Medulla oblongata (tissue), 1 donor: ENCODE data around the gene RANBP9.

Source experiments
- DNase-seq: peaks from one replicate; pipeline ENCODE4 v3.0.0-alpha.2; 2015; ENCODE audit errors: extremely low spot score

Gene RANBP9

DNA sequence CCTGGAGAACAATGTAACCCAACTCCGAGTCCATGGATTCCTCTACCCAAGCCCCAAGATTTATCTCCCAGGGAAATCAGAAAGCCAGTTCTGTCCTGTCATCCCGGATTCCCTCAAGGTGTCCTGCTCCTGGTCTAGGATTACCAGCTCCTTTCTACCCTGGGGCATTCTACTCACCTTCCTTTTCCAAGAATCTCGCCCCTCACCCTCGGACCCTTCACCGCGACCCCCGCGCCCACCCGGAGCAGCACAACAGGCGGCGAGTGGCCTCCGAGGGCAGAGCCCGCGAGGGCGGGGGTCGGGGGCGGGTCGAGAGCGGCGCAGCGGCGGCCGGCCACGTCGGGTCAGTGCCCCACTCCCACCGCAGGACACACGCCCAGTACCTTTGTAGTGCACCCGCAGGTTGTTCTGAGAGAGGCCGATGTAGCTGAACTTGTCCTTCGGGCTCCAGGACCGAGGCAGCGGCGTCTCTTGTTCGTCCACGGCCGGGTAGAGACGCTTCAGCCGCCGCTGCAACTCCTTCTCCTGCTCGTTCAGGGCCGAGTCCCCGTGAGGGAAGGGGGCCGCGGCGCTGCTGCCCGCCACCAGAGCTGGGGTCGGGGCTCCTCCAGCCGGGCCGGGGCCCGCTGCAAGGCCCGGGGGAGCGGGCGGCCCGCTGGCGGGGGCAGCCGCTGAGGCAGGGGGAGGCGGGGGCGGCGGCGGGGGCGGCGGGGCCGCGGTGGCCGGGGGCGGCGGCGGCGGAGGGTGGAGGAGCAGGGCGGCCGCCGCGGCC, 897 bp downstream of the RANBP9 start:
- peak; percentile 35 for DNase-seq

DNA sequence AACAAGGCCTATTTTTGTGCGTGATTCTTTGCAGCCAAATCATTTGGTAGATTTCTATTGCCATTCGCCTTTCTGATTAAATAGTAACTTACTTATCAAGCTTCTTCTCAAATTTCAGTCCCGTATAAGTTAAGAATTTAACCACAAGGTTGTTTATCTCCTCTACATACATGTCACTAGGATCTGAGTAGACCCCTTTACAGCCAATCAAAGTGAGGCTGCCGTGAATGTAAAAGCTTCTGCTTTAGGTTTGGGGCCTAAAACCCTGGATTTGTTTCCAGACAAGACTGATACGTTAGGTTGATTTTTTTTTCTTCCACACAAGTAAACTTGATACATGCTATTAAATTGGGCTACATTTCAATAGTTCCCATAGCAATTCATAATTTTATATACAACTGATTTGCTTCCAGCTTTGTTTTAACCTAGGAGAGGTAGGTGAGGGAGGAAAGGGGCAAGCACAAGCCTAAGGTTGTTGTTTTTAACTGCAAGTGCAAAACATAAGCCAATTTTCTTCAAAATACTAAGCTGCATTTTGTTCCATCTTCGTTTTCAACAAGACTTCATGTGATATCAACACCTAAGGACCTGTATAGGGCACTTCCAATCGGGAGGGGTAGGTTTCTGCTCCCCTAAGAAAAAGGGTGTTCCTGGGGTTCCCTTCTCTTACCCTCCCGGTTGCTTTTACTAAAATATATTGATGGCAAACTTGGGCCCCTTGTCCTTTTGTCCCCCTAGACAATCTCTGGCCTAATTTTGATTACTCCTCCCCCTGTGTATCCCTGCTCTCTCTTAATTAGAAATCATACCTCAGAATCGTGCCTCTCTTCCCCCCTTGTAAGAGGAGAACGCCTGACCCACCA, 1.7 kb downstream of the RANBP9 start:
- DNase-seq: peak; percentile 58

GRCh38 chr6:13708736-13709135, 2.9 kb downstream of the RANBP9 start:
- DNase-seq: no peak

DNA sequence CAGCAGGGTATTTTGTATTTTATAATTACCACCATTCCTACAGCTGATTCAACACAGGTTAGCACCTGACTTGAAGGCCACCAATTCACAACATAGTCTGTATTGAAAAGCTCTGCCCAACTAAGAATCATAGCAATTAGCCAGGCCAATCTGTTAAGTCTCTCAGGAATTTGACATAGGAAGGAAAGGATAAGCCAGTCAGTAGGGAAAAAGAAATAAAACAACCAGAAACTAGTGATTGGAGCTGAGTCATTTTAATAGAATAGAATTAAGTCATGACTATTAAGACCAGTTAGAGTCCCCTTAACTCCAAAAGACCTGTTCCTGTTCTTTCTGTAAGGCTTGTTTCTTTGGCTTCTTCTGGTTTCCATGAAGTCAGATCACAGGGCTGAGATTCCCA, 8.1 kb downstream of the RANBP9 start:
- no peak for DNase-seq

DNA sequence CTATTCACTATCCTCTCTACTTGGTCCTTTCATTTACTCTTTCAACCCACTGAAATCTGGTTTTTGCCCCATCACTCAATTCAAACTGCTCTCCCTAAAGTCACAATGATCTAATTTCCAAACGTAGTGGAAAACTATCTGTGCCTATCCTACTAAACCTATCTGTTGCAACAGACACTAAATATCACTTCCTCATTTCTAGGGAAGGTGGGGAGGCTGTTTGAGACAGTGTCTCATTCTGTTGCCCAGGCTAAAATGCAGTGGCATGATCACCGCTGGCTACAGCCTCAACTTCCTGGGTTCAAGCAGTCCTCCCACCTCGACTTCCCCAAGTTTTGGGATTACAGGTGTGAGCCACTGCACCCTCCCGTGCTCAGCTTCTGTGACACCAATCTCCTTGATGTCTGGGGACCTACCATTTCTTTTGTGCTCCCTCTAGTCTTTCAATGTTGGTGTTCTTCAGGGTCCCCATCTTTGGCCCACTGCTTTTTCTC, 8.8 kb downstream of the RANBP9 start:
- peak; percentile 44 for DNase-seq

- no peak for DNase-seq
Measured at GRCh38 chr6:13700232-13700631, 11.4 kb downstream of the RANBP9 start.

DNA sequence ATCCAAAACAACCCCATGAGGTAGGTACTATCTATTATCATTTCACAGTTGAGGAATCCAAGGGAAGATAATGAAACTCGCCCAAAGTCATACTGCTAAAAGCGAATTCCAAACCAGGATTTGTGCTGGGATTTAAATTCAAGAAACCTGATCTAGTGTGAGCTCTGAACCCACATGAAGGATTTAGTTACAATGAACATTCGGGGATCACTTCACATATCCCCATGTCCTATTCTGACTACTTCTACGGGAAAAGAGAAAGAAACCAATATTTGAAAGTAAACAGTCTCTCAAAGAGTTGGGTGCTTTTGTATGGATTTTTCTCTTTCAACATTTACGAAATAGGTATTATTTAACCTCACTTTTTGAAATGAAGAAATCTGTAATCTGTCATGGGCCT, 12.9 kb downstream of the RANBP9 start:
- DNase-seq: no peak

GRCh38 chr6:13697857-13698256, 13.8 kb downstream of the RANBP9 start:
- DNase-seq: no peak

DNA sequence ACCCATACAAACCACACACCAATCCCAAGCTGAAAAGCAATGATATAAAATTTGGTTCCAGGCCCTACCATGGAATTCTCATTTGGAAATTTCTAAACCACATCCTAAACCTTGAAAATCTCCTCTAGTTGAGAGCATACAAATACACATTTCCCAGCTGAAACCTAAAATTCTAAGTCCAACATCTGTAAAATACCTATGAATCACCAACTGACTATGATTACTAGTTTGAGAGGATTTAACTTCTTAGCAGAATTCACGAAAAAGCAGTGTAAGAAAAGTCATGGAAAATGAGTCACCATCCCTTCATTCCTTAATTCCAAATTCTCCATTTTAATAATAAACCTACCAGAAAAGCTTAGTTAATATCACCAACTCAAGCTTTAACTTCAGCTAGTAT, 15.4 kb downstream of the RANBP9 start:
- DNase-seq: no peak

- no peak for DNase-seq
Measured at GRCh38 chr6:13695252-13695651, 16.4 kb downstream of the RANBP9 start.

- DNase-seq: no peak
Measured at GRCh38 chr6:13694562-13694961, 17.1 kb downstream of the RANBP9 start.

DNA sequence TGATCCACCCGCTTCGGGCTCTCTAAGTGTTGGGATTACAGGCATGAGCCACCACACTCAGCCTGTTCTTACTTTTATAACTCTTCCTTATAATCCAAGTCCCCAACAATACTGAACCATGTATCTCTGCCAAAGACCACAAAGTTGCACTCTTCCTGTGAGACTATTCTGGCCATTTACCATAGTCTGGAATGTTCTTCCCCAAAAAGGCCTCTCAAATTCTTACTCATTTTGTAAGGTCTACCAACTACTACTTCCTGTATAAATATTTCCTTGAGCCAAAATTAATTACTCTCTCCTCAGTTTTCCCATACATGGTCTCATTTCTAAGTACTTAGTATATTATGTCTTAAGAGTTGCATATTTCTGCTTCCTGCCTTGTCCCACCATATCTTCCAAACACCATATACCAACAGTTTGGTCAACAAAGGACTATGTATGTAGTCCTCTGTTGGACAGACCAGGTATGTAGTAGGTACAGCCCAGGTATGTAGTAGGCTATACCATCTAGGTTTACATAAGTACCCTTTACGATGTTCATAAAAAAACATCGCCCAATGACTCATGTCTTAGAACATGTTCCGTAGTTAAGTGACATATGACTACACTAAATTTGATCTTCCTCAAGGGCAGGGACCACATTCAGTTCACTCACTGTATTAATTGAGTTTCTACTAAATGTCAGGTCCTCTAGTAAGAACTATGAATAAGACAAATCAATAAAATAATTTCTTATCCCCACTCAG, 22.0 kb downstream of the RANBP9 start:
- no peak for DNase-seq

GRCh38 chr6:13688692-13689196, 22.9 kb downstream of the RANBP9 start:
- no peak for DNase-seq

- no peak for DNase-seq
Measured at GRCh38 chr6:13687917-13688351, 23.7 kb downstream of the RANBP9 start.

DNA sequence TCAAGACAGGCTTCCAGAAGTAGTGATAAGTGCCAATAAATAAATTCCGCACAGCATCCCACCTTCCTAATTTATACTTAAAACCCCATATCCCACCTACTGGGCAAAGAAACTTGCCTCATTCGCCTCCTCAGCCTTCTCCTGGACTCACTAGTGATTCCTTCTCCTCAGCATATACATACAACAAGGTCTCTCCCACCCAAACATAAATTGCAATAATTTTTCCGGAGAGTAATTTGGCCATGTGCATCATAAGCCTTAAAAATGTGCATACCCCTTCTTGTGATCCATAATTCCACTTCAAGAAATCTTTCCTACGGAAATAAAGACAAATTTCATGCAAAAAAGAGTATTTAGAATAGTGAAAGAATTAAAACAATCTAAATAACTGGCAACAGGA, 26.8 kb downstream of the RANBP9 start:
- no peak for DNase-seq

GRCh38 chr6:13683038-13683437, 28.6 kb downstream of the RANBP9 start:
- no peak for DNase-seq

GRCh38 chr6:13682346-13682745, 29.3 kb downstream of the RANBP9 start:
- no peak for DNase-seq

- DNase-seq: no peak
Measured at GRCh38 chr6:13681305-13682061, 30.2 kb downstream of the RANBP9 start.

GRCh38 chr6:13680448-13680968, 31.1 kb downstream of the RANBP9 start:
- DNase-seq: no peak

GRCh38 chr6:13679996-13680395, 31.6 kb downstream of the RANBP9 start:
- DNase-seq: no peak
